Measurements from ENCODE around the gene GPX6. TPM values are rescaled to one million over a fixed set of nuclear protein-coding genes. Genes with fewer than 3 reads are reported as not detected.
"Not testable (repeated sequence)": the region's sequence is repeated elsewhere in the genome, so short reads cannot be mapped to it uniquely, and the experiment has no call there.

The GPX6 gene
- total RNA-seq, 6 experiments from 2014 or later, result not detected

DNA sequence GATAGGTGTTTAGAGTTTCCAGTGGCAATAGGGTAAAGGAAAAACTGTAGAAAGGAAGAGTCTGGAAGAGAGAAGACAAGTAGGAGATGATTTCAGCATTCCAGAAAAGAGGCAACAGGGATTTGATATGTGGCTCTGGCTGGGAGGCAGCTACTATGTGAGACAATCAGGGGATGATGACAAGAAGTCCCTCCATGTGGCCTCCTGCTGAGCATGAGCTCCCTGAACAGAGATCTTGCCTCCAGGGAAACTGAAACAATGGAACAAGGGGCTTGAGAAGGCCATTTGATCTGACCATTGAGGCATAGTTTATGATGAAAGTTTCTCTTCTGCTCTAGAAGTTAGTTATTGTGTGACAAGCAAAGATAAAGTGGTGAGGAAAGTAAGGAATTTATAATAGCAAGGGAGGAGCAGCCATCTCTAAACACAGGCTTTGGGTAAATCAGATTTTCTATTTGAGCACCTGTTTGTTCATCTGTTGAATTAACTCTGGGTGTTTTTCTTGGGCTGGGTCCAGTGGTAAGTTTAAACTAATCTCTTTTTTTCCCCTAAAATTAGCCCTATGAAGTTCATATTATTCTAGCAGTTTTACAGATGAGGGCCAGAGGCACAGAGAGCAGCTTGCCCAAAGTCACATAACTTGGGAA, 7.1 kb upstream of the GPX6 start:
- Histone ChIP-seq H3K9me3 (no peaks in the 10 kb centered on the region), H3K27ac (no peak overlapping the region), H3K4me3 (no peak overlapping the region), H3K36me3 (no peaks in the 10 kb centered on the region), H3K27me3 (no peaks in the 10 kb centered on the region), H3K4me1 (no peaks in the 10 kb centered on the region)
- intact Hi-C loops (cut with DNase I), result no loop called here
- DNase-seq (no peak), ATAC-seq (no peak)
- TF ChIP-seq, protein P1, sequence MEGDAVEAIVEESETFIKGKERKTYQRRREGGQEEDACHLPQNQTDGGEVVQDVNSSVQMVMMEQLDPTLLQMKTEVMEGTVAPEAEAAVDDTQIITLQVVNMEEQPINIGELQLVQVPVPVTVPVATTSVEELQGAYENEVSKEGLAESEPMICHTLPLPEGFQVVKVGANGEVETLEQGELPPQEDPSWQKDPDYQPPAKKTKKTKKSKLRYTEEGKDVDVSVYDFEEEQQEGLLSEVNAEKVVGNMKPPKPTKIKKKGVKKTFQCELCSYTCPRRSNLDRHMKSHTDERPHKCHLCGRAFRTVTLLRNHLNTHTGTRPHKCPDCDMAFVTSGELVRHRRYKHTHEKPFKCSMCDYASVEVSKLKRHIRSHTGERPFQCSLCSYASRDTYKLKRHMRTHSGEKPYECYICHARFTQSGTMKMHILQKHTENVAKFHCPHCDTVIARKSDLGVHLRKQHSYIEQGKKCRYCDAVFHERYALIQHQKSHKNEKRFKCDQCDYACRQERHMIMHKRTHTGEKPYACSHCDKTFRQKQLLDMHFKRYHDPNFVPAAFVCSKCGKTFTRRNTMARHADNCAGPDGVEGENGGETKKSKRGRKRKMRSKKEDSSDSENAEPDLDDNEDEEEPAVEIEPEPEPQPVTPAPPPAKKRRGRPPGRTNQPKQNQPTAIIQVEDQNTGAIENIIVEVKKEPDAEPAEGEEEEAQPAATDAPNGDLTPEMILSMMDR (IDR thresholded peaks at IDR 0.05), result no peak
- TF ChIP-seq POLR2A (IDR thresholded peaks at IDR 0.05), result no peak

DNA sequence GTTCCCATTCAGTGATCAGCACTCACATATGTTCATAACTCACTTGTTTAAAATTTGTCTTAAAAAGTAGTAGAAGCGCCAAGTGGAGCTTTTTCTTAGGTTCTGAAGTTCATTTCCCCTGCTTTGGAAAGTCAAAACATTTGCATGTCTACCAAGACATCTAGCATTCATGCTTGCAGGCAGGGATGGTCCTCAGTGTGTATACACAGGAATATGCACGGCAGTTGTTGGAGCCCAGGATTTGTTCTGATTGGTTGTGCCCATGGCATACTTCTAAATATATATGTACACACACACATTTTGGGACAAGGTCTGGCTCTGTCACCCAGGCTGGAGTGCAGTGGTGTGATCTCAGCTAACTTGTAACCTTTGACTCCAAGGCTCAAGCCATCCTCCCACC, 2.4 kb upstream of the GPX6 start:
- intact Hi-C loops (cut with DNase I), result no loop called here
- no peak for TF ChIP-seq POLR2A (IDR thresholded peaks at IDR 0.05)
- TF ChIP-seq, protein P1 (IDR thresholded peaks at IDR 0.05), result no peak
- ATAC-seq (no peak), DNase-seq (no peak)
- Histone ChIP-seq H3K4me1 (no peaks in the 10 kb centered on the region), H3K27me3 (no peaks in the 10 kb centered on the region), H3K4me3 (no peak overlapping the region), H3K36me3 (no peaks in the 10 kb centered on the region), H3K9me3 (no peaks in the 10 kb centered on the region), H3K27ac (no peak overlapping the region)
- 55% methylated on average over 1 of the region's 2 CpGs for WGBS (ENCODE audit: insufficient coverage, low coverage, low lambda C conversion rate, missing lambda C conversion rate)

DNA sequence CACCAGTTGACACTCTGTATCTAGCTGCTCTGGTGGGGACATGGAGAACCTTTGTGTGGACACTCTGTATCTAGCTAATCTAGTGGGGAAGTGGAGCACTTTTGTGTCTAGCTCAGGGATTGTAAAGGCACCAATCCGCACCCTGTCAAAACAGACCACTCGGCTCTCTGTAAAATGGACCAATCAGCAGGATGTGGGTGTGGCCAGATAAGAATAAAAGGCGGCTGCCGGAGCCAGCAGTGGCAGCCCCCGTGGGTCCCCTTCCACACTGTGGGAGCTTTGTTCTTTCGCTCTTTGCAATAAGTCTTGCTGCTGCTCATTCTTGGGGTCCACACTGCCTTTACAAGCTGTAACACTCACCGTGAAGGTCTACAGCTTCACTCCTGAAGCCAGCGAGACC, 3.2 kb downstream of the GPX6 start:
- H3K4me3 ChIP-seq, H3K9me3 ChIP-seq: not testable (repeated sequence)

DNA sequence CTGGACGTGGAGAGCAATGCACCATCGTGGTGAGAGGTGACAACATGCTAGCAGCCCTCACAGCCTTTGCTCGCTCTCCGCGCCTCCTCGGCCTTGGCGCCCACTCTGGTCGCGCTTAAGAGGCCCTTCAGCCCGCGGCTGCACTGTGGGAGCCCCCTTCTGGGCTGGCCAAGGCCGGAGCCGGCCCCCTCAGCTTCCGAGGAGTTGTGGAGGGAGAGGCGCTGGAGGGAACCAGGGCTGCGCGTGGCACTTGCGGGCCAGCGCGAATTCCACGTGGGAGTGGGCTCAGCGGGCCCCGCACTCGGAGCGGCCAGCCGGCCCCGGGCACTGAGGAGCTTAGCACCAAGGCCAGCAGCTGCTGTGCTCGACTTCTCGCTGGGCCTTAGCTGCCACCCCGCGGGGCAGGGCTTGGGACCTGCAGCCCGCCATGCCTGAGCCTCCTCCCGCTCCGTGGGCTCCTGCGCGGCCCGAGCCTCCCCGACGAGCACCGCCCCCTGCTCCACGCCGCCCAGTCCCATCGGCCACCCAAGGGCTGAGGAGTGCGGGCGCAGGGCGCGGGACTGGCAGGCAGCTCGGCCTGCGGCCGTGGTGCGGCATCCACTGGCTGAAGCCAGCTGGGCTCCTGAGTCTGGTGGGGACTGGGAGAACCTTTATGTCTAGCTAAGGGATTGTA, 3.8 kb downstream of the GPX6 start:
- no peak for ATAC-seq
- Histone ChIP-seq H3K27ac (no peak overlapping the region), H3K4me1 (no peaks in the 10 kb centered on the region), H3K9me3 (no peaks in the 10 kb centered on the region), H3K4me3 (no peak overlapping the region), H3K27me3 (no peaks in the 10 kb centered on the region), H3K36me3 (no peaks in the 10 kb centered on the region)
- intact Hi-C loops (cut with DNase I), result no loop called here
- no peak for DNase-seq
- TF ChIP-seq POLR2A (IDR thresholded peaks at IDR 0.05), result no peak
- TF ChIP-seq, protein P1 (IDR thresholded peaks at IDR 0.05), result no peak
- WGBS (ENCODE audit: insufficient coverage, low coverage, low lambda C conversion rate, missing lambda C conversion rate), result 95% methylated on average over 7 of the region's 51 CpGs

More for the DNA sequence above, 3.2 kb downstream of the GPX6 start:
- H3K4me1 ChIP-seq; ATAC-seq; H3K27me3 ChIP-seq; DNase-seq; H3K36me3 ChIP-seq; intact Hi-C loops (cut with DNase I); H3K27ac ChIP-seq: not testable (repeated sequence)
- no CpG with 5 or more reads among the region's 8 CpGs for WGBS (ENCODE audit: insufficient coverage, low coverage, low lambda C conversion rate, missing lambda C conversion rate)

DNA sequence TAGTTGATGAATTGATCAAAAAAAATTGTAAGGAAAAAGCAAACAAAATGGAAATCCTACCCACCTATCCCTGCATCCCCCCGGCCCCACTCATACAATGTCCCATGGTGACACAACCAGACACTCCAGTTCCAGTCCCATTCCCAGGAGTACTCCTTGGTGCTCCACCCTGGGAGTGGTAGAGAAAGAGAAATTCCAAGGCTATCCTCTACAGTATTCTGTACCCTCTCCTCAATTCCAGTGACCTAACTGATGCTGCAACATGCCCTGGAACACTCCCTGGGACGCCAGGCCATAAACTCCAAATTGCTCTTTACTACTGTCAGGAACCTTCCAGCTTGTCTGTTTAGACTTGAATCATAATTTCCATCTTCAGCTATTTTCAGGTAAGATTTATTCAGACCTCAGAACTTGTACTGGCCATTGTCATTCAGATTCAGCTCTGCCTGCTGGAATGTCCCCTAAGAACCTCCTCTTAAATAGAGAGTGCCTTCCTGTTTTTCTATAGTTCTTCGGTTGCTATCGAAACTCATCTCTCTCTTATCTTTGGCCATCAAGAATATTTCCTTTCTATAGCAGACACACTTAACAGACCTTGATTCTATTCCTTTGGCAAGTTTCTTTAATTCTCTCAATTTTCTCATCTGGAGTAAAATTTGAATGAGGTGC, 8.7 kb downstream of the GPX6 start:
- Histone ChIP-seq H3K27ac (no peak overlapping the region), H3K4me3 (no peak overlapping the region), H3K4me1 (no peaks in the 10 kb centered on the region), H3K27me3 (no peaks in the 10 kb centered on the region), H3K36me3 (no peaks in the 10 kb centered on the region), H3K9me3 (no peaks in the 10 kb centered on the region)
- intact Hi-C loops (cut with DNase I), result loop anchor here in 1 of 2 donors (10.0 kb wide), 1 partner anchor 68 kb away; no protein-coding TSS in a partner anchor
- WGBS (ENCODE audit: insufficient coverage, low coverage, low lambda C conversion rate, missing lambda C conversion rate), result 31% methylated on average over 3 of the region's 4 CpGs
- no peak for DNase-seq
- TF ChIP-seq POLR2A (IDR thresholded peaks at IDR 0.05), result no peak
- TF ChIP-seq, protein P1 (IDR thresholded peaks at IDR 0.05), result no peak
- ATAC-seq, result no peak

All from right lobe of liver (tissue), 6 donors.